Cardiac fibroblast (primary cell): Measurements from ENCODE around the gene TCF4.
A peak's percentile ranks its signal among the peaks of the same experiment; 100 is the strongest.

ENCODE experiments used
- DNase-seq, 2 donors: peaks; one replicate each; pipeline versions ENCODE4 v3.0.0 to v3.0.0-alpha.2; 2010; ENCODE audit warnings: low read depth in 2 of 2
- H3K4me3 ChIP-seq, 2 donors: replicated peaks in 1 of 2; 1 replicate in 1 of 2; 2 replicates in 1 of 2; pipeline ENCODE4 v1.5.1; 2011; ENCODE audit warnings: low read depth in 2 of 2, low read length in 2 of 2, mild to moderate bottlenecking in 2 of 2, moderate library complexity in 1 of 2
- TF ChIP-seq, protein P1 (sequence below): IDR thresholded peaks from one replicate; pipeline ENCODE4 v1.5.1; 2011; ENCODE audit warnings: low read depth, mild to moderate bottlenecking, low read length, inconsistent platforms

The TCF4 gene

DNA sequence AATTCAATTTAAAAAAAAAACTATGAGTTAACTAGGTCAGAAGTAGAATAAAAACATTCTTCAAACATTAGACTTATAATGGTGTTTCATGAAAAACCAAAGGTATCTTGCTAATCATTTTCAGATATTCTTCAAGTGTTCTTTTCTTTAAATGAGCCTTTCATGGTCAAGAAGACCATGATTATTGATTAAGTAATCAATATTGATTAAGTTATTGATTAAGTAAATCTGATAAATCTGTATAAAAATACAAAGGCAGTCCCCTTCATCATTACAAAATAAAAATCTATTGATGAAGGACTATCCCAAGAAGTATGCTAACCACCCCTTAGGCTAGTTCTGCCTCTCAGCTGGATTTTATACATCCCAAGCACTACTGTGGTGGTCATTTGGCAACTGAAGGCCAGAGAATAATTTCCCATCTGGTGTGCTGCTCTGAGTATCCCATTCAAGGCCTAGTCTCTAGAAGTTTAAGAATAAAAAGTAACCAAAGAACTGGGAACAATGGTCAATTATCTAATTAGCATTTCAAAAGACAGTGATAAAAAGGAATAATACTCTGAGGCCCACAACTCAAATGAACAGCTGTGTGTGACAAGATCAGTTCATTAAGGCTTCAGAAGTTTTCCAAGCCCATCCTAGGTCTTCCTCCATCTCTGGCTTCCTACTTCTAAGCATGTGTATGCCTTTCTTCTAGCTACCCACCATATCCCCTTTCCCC is 63.5 kb downstream of the TCF4 start:
- no peak overlapping the region for H3K4me3 ChIP-seq
- no peak for DNase-seq
- TF ChIP-seq, protein P1, sequence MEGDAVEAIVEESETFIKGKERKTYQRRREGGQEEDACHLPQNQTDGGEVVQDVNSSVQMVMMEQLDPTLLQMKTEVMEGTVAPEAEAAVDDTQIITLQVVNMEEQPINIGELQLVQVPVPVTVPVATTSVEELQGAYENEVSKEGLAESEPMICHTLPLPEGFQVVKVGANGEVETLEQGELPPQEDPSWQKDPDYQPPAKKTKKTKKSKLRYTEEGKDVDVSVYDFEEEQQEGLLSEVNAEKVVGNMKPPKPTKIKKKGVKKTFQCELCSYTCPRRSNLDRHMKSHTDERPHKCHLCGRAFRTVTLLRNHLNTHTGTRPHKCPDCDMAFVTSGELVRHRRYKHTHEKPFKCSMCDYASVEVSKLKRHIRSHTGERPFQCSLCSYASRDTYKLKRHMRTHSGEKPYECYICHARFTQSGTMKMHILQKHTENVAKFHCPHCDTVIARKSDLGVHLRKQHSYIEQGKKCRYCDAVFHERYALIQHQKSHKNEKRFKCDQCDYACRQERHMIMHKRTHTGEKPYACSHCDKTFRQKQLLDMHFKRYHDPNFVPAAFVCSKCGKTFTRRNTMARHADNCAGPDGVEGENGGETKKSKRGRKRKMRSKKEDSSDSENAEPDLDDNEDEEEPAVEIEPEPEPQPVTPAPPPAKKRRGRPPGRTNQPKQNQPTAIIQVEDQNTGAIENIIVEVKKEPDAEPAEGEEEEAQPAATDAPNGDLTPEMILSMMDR, result no peak

DNA sequence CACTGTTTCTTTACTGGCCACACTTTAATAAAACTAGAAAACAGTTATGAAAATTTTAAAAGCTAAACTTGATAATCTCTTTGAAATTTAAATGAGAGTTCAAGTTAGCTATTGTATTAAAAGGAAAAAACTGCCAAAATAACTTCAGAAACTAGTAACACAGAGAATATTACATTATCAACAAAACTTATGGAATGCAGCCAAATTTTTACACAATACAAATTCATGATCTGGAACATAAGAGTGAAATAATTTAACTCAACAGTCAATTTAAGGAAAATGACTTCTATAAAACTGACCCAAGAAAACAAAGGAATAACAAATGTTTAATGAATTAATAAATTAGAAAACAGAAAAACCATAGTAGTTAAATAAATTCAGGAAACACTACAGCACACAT is 65.0 kb downstream of the TCF4 start:
- DNase-seq, result peak; percentile 34 to 58
- TF ChIP-seq, protein P1, result no peak
- H3K4me3 ChIP-seq, result no peak overlapping the region

DNA sequence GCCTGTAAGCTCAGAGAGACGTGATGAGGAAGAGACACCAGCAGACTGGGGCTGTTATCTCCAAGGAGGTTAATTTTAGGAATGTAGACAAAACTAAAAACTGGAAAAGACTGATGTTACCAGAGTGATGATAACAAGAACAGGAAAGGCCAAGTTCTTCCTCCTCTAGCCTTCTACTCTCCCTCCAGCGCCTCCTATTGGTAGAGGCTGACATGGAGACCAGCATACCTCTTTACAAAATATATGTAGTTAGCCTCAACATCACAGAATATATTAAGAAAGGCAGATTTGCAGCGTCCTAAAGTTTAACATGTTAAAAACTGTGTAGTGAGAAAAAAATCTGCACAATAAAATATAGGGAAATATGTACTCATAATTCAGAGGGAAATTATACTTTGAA is 66.0 kb downstream of the TCF4 start:
- peak; percentile 41 to 52 for DNase-seq
- H3K4me3 ChIP-seq, result no peak overlapping the region
- TF ChIP-seq, protein P1, result peak; percentile 48

DNA sequence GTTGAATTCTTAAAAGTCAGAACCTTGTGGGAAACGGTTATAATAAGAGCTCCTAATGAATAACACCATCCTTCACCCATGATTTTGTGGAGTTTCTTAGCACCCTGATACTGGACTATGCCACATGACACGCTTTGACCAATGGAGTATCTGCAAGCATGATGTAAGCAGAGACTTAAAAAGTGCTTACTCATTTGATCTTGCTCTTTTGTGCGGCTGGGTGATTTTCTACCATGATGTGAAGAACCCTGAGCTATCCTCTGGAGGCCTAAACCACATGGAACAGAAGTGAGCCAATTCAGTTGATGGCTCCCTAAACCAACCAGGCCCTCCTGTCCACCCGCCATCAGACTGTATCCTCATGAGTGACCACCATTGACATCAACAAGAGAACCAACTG is 70.9 kb downstream of the TCF4 start:
- TF ChIP-seq, protein P1, result no peak
- no peak overlapping the region for H3K4me3 ChIP-seq
- no peak for DNase-seq

DNA sequence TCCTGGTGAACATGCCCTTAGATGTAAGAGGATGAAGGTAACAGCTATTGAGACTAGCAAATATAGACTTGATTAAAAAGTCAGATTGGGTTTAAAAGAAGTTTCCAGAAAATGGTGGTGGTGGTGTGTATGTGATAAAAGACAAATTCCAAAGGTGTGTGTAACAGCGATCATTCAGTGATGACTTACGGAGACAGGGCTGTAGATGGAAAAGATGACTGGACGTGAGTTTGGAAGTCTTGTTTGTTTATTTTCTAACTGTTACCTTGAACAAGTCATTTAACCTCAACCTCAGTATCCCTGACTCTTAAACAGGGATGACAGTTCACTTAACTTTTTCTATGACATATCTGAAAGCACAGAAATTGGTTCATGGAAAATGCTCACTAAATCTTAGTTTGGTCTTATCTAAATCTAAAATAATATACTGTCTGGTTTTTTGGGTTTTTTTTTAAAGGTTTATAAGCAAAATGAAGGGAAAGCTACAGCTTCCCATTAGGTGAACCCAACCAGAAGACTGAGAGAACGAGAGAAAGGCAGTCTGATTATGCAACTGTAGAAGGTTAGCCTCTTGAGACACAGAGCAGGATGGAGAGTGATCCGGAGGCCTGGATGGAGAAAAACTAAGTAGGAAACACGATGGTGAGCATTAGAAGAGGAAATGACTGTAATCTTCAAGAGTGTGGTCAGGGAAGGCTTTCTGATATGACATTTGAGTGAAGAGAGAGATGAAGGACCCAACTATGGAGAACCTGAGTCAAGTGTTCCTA is 71.9 kb downstream of the TCF4 start:
- TF ChIP-seq, protein P1, result no peak
- peak in 1 of 2 donors; percentile 89 for DNase-seq
- H3K4me3 ChIP-seq, result no peak overlapping the region

DNA sequence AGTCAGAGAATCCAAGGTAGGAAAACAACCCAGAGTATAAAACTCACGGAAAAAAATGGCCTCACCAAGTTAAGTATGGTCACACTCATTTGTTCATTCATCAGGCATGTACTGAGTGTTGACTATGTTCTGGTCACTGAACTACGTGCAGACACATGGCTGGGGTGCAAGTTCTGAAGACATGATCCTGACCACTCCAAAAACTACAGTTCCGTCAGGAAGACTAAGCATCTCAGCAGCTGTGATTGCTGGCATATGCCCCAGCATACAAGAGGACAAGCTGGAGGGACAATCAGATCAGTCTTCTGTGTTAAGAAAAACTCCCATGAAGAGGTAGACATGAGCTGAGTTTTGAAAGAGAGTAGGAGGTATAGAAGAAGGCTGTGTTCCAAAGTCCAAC is 72.8 kb downstream of the TCF4 start:
- H3K4me3 ChIP-seq, result no peak overlapping the region
- TF ChIP-seq, protein P1, result no peak
- no peak for DNase-seq
